ENCODE measurements around the gene KIF5A.

KIF5A gene

GRCh38 chr12:57527184-57527583 is 22.7 kb upstream of the KIF5A start:
- ATAC-seq (ENCODE audit: low read depth) (no peak), DNase-seq (ENCODE audit: low spot score) (no peak)
- H3K36me3 ChIP-seq (ENCODE audit: low read depth): peaks cover 75% of the 10 kb centered on the region

DNA sequence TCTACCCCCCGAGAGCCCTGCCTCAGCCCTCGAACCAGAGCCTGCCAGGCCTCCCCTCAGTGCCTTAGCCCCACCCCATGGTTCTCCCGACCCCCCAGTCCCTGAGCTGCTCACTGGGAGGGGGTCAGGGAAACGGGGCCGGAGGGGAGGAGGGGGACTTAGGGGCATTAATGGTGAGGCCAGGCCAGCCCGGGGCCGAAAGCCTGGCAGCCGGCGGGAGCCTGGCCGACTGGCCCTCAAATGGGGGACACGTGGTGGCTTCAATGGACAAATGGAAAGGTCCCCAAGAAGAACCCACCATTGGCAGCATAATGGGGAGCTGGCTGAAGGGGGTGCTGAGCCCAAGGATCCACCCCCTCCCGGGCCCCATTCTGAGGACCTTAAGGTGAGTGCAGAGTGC is 21.7 kb upstream of the KIF5A start:
- Histone ChIP-seq H3K9me3 (ENCODE audit: severe bottlenecking) (no peaks in the 10 kb centered on the region), H3K36me3 (ENCODE audit: low read depth) (peaks cover 85% of the 10 kb centered on the region), H3K4me3 (ENCODE audit: severe bottlenecking) (no peak overlapping the region), H3K27ac (ENCODE audit: poor library complexity, severe bottlenecking) (no peak overlapping the region), H3K4me1 (ENCODE audit: insufficient read depth, poor library complexity, severe bottlenecking) (peaks cover 4% of the 10 kb centered on the region), H3K27me3 (ENCODE audit: insufficient read depth, poor library complexity, severe bottlenecking) (no peaks in the 10 kb centered on the region)
- DNase-seq (ENCODE audit: low spot score): no peak
- no peak for ATAC-seq (ENCODE audit: low read depth)
- TF ChIP-seq, protein P1, sequence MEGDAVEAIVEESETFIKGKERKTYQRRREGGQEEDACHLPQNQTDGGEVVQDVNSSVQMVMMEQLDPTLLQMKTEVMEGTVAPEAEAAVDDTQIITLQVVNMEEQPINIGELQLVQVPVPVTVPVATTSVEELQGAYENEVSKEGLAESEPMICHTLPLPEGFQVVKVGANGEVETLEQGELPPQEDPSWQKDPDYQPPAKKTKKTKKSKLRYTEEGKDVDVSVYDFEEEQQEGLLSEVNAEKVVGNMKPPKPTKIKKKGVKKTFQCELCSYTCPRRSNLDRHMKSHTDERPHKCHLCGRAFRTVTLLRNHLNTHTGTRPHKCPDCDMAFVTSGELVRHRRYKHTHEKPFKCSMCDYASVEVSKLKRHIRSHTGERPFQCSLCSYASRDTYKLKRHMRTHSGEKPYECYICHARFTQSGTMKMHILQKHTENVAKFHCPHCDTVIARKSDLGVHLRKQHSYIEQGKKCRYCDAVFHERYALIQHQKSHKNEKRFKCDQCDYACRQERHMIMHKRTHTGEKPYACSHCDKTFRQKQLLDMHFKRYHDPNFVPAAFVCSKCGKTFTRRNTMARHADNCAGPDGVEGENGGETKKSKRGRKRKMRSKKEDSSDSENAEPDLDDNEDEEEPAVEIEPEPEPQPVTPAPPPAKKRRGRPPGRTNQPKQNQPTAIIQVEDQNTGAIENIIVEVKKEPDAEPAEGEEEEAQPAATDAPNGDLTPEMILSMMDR (IDR thresholded peaks at IDR 0.05; ENCODE audit: poor library complexity, severe bottlenecking): no peak

More at GRCh38 chr12:57527184-57527583, 22.7 kb upstream of the KIF5A start:
- Histone ChIP-seq H3K27me3 (ENCODE audit: insufficient read depth, poor library complexity, severe bottlenecking) (no peaks in the 10 kb centered on the region), H3K4me1 (ENCODE audit: insufficient read depth, poor library complexity, severe bottlenecking) (peaks cover 4% of the 10 kb centered on the region), H3K27ac (ENCODE audit: poor library complexity, severe bottlenecking) (no peak overlapping the region), H3K4me3 (ENCODE audit: severe bottlenecking) (no peak overlapping the region), H3K9me3 (ENCODE audit: severe bottlenecking) (no peaks in the 10 kb centered on the region)
- TF ChIP-seq, protein P1 (IDR thresholded peaks at IDR 0.05; ENCODE audit: poor library complexity, severe bottlenecking): no peak

DNA sequence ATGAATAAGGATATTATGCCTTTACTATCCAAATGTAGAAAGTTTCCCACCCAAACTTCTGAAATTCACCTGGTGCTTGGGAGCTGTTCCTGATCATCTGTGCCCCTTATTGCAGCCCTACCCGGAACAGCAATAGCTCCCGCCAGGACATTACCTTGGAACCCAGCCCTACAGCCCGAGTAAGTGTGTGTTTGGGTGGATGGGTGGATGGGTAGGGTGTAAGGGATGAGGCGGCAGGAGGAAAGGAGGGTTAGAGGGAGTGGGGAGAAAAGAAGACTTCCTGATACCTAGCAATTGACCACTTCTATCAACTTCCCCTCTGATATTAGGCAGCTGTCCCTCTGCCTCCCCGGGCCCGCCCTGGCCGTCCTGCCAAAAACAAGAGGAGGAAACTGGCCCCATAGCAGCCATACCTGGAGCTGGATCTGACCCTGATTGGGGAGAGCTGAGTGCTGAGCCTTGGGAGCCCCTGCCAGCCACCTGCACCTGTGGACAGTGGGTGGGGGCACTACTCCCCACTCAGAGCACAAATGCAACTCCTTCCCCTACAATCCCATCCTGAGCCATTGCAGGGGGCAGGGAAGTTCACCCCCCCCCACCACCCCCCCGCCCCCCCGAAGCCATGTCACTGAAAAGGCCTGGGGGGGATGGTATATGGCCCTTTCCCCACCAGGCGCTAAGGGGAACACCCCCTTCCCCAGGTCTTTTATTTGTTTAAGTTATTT is 20.9 kb upstream of the KIF5A start:
- Histone ChIP-seq H3K27me3 (ENCODE audit: insufficient read depth, poor library complexity, severe bottlenecking) (no peaks in the 10 kb centered on the region), H3K27ac (ENCODE audit: poor library complexity, severe bottlenecking) (no peak overlapping the region), H3K4me1 (ENCODE audit: insufficient read depth, poor library complexity, severe bottlenecking) (peaks cover under 1% of the 10 kb centered on the region), H3K9me3 (ENCODE audit: severe bottlenecking) (no peaks in the 10 kb centered on the region), H3K4me3 (ENCODE audit: severe bottlenecking) (no peak overlapping the region), H3K36me3 (ENCODE audit: low read depth) (peaks cover 89% of the 10 kb centered on the region)
- TF ChIP-seq, protein P1 (IDR thresholded peaks at IDR 0.05; ENCODE audit: poor library complexity, severe bottlenecking): no peak
- DNase-seq (ENCODE audit: low spot score) (no peak), ATAC-seq (ENCODE audit: low read depth) (no peak)

- peaks cover 89% of the 10 kb centered on the region for H3K36me3 ChIP-seq (ENCODE audit: low read depth)
- H3K9me3 ChIP-seq (ENCODE audit: severe bottlenecking): no peaks in the 10 kb centered on the region
- no peaks in the 10 kb centered on the region for H3K27me3 ChIP-seq (ENCODE audit: insufficient read depth, poor library complexity, severe bottlenecking)
- H3K27ac ChIP-seq (ENCODE audit: poor library complexity, severe bottlenecking): no peak overlapping the region
- H3K4me1 ChIP-seq (ENCODE audit: insufficient read depth, poor library complexity, severe bottlenecking): no peaks in the 10 kb centered on the region
- no peak for DNase-seq (ENCODE audit: low spot score)
- TF ChIP-seq, protein P1 (IDR thresholded peaks at IDR 0.05; ENCODE audit: poor library complexity, severe bottlenecking): no peak
- H3K4me3 ChIP-seq (ENCODE audit: severe bottlenecking): no peak overlapping the region
- no peak for ATAC-seq (ENCODE audit: low read depth)
These were observed 20.0 kb upstream of the KIF5A start for GRCh38 chr12:57529831-57530230.

Data from RWPE2 (cell line).